Endothelial cell of umbilical vein (primary cell): ENCODE measurements around the gene LMAN2.

Experiments used
- POLR2A ChIP-seq: IDR thresholded peaks from 2 replicates; pipeline ENCODE4 v1.6.1; 2012; ENCODE audit warnings: low read depth, mild to moderate bottlenecking, control low read depth, low read length
- POLR2AphosphoS5 ChIP-seq: IDR thresholded peaks from 2 replicates; pipeline ENCODE4 v1.6.1; 2012; ENCODE audit warnings: low read depth, mild to moderate bottlenecking, control low read depth, low read length, moderate library complexity; ENCODE audit not compliant: insufficient read depth
- TF ChIP-seq, protein P1 (sequence below), 2 donors: IDR thresholded peaks; 1 replicate in 1 of 2; 2 replicates in 1 of 2; pipeline ENCODE4 v1.5.1; 2011; ENCODE audit warnings: low read length in 2 of 2, mild to moderate bottlenecking in 2 of 2, moderate library complexity in 2 of 2, control low read depth in 1 of 2, inconsistent platforms in 1 of 2, low read depth in 1 of 2; ENCODE audit not compliant: insufficient read depth in 1 of 2; ENCODE audit errors: extremely low read depth in 1 of 2

DNA sequence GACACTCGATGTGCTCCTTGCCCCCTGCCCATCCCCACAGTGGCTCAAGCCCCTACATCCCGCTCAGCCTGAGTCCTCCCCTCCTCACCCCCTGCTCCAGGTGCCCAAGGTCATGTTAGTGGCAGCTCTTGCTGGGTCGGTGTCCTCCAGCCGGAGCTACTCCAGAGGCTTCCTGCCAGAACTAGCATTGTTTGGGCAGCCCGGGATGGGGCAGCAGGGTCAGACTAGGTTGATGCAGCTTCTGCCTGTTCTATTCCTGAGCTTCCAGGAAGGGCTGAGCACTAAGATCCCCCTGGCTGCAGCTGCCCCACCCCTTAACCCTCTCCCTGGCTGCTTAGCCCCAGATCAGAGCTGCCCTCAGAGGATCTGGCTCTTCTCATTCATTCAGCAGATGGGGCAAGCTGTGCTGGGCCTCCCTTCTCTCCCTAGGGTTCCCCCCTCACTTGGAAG, 6.9 kb upstream of the LMAN2 start:
- TF ChIP-seq, protein P1, sequence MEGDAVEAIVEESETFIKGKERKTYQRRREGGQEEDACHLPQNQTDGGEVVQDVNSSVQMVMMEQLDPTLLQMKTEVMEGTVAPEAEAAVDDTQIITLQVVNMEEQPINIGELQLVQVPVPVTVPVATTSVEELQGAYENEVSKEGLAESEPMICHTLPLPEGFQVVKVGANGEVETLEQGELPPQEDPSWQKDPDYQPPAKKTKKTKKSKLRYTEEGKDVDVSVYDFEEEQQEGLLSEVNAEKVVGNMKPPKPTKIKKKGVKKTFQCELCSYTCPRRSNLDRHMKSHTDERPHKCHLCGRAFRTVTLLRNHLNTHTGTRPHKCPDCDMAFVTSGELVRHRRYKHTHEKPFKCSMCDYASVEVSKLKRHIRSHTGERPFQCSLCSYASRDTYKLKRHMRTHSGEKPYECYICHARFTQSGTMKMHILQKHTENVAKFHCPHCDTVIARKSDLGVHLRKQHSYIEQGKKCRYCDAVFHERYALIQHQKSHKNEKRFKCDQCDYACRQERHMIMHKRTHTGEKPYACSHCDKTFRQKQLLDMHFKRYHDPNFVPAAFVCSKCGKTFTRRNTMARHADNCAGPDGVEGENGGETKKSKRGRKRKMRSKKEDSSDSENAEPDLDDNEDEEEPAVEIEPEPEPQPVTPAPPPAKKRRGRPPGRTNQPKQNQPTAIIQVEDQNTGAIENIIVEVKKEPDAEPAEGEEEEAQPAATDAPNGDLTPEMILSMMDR (IDR thresholded peaks at IDR 0.05; ENCODE audit: extremely low read depth in 1 of 2, insufficient read depth in 1 of 2, low read depth in 1 of 2, low read length in 2 of 2) = no peak
- TF ChIP-seq POLR2AphosphoS5 (no peak), POLR2A (no peak)
